SW 1271 (cell line): ENCODE measurements around the gene ZNF586.
"Not testable (repeated sequence)": the region's sequence is repeated elsewhere in the genome, so short reads cannot be mapped to it uniquely, and the experiment has no call there.

Experiments
- DNase-seq, 2 experiments: peaks; one replicate each; lab custom pipeline; 2025; lab: John Stamatoyannopoulos, UW

The ZNF586 gene

GRCh38 chr19:57796580-57796979 lies 27.1 kb downstream of the ZNF586 start:
- DNase-seq = not testable (repeated sequence)

- no peak for DNase-seq
Measured at GRCh38 chr19:57800696-57801095, 31.2 kb downstream of the ZNF586 start.

- DNase-seq = no peak
Measured at GRCh38 chr19:57802269-57802668, 32.8 kb downstream of the ZNF586 start.

- DNase-seq = no peak
Measured at GRCh38 chr19:57803265-57803593, 33.8 kb downstream of the ZNF586 start.

GRCh38 chr19:57803594-57804325 lies 34.3 kb downstream of the ZNF586 start:
- DNase-seq = no peak

GRCh38 chr19:57807541-57807940 lies 38.1 kb downstream of the ZNF586 start:
- no peak for DNase-seq

- DNase-seq = not testable (repeated sequence)
Measured at GRCh38 chr19:57810410-57811295, 41.2 kb downstream of the ZNF586 start.

- no peak for DNase-seq
Measured at GRCh38 chr19:57812226-57812625, 42.8 kb downstream of the ZNF586 start.

- DNase-seq = not testable (repeated sequence)
Measured at GRCh38 chr19:57812975-57813820, 43.7 kb downstream of the ZNF586 start.

- DNase-seq = no peak
Measured at GRCh38 chr19:57813919-57814504, 44.5 kb downstream of the ZNF586 start.

GRCh38 chr19:57814505-57815246 lies 45.2 kb downstream of the ZNF586 start, which contains the start of gene ZNF552:
Gene ZNF552 (minus strand): TSS chr19:57814913. CDS start chr19:57814743, 170 bp downstream.
- DNase-seq = peak; percentile 38 to 79

- DNase-seq = no peak
Measured at GRCh38 chr19:57815247-57816075, 46.0 kb downstream of the ZNF586 start.

- DNase-seq = no peak
Measured at GRCh38 chr19:57816652-57817051, 47.2 kb downstream of the ZNF586 start.

GRCh38 chr19:57817976-57818375 lies 48.5 kb downstream of the ZNF586 start:
- no peak for DNase-seq

GRCh38 chr19:57818378-57818777 lies 48.9 kb downstream of the ZNF586 start:
- DNase-seq = no peak

- DNase-seq = peak; percentile 80 to 86
Measured at GRCh38 chr19:57819475-57820148, 50.1 kb downstream of the ZNF586 start.

GRCh38 chr19:57820599-57820998 lies 51.1 kb downstream of the ZNF586 start:
- DNase-seq = no peak

GRCh38 chr19:57821095-57821494 lies 51.6 kb downstream of the ZNF586 start:
- DNase-seq = not testable (repeated sequence)

- DNase-seq = not testable (repeated sequence)
Measured at GRCh38 chr19:57821501-57821900, 52.0 kb downstream of the ZNF586 start.
